ENCODE results near the gene PLAAT1.
A peak's percentile ranks its signal among the peaks of the same experiment; 100 is the strongest.

Gene PLAAT1

GRCh38 chr3:193310914-193311723 lies 70.1 kb downstream of the PLAAT1 start:
- no peak for TF ChIP-seq CTCF (IDR thresholded peaks at IDR 0.05)
- no peaks in the 10 kb centered on the region for H3K79me2 ChIP-seq
- H3K4me2 ChIP-seq (ENCODE audit: low read length) = no peak overlapping the region
- no peaks in the 10 kb centered on the region for H3K9me3 ChIP-seq (ENCODE audit: control insufficient read depth, low read length)
- no peaks in the 10 kb centered on the region for H3K36me3 ChIP-seq (ENCODE audit: control insufficient read depth, insufficient read depth, low read length)
- no peak overlapping the region for H3K27ac ChIP-seq
- no peak overlapping the region for H3K4me3 ChIP-seq (ENCODE audit: low read depth, low read length)
- no peak overlapping the region for H3K9ac ChIP-seq
- no peaks in the 10 kb centered on the region for H3K27me3 ChIP-seq (ENCODE audit: control insufficient read depth, insufficient read depth, low read length)
- H2AFZ ChIP-seq = peak overlapping the region; percentile 75
- H3K4me1 ChIP-seq = peaks cover 5% of the 10 kb centered on the region

- Histone ChIP-seq H3K27me3 (ENCODE audit: control insufficient read depth, insufficient read depth, low read length) (no peaks in the 10 kb centered on the region), H3K9me3 (ENCODE audit: control insufficient read depth, low read length) (no peaks in the 10 kb centered on the region), H3K27ac (no peak overlapping the region), H3K36me3 (ENCODE audit: control insufficient read depth, insufficient read depth, low read length) (no peaks in the 10 kb centered on the region), H3K4me1 (peaks cover 5% of the 10 kb centered on the region), H3K79me2 (no peaks in the 10 kb centered on the region), H3K9ac (no peak overlapping the region), H3K4me2 (ENCODE audit: low read length) (no peak overlapping the region), H3K4me3 (ENCODE audit: low read depth, low read length) (no peak overlapping the region), H2AFZ (no peak overlapping the region)
- no peak for TF ChIP-seq CTCF (IDR thresholded peaks at IDR 0.05)
Observed at GRCh38 chr3:193313061-193313958, 72.3 kb downstream of the PLAAT1 start.

DNA sequence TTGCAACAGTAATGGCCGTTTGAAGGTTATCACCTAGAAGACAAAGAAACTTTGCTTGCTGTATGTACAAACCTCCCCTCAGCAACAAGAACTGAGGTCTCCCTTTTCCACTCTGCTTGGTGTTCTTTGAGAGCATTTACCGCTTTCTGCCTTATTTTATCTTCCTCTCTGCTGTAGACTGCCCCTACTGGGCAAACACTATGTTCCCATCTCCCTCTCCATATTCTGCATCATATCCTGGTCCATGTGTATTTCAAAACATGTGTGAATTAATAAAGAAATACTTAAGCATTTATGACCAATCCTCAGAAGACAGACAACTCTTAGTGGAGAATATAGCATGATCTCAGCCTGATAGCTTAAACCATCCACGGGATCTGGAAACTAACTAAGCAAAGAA lies 73.1 kb downstream of the PLAAT1 start:
- H2AFZ ChIP-seq = no peak overlapping the region
- no peak overlapping the region for H3K4me2 ChIP-seq (ENCODE audit: low read length)
- no peaks in the 10 kb centered on the region for H3K36me3 ChIP-seq (ENCODE audit: control insufficient read depth, insufficient read depth, low read length)
- no peak overlapping the region for H3K9ac ChIP-seq
- H3K9me3 ChIP-seq (ENCODE audit: control insufficient read depth, low read length) = no peaks in the 10 kb centered on the region
- no peaks in the 10 kb centered on the region for H3K79me2 ChIP-seq
- no peaks in the 10 kb centered on the region for H3K27me3 ChIP-seq (ENCODE audit: control insufficient read depth, insufficient read depth, low read length)
- no peak overlapping the region for H3K4me3 ChIP-seq (ENCODE audit: low read depth, low read length)
- TF ChIP-seq CTCF (IDR thresholded peaks at IDR 0.05) = peak; percentile 7
- H3K4me1 ChIP-seq = peaks cover 5% of the 10 kb centered on the region
- no peak overlapping the region for H3K27ac ChIP-seq

DNA sequence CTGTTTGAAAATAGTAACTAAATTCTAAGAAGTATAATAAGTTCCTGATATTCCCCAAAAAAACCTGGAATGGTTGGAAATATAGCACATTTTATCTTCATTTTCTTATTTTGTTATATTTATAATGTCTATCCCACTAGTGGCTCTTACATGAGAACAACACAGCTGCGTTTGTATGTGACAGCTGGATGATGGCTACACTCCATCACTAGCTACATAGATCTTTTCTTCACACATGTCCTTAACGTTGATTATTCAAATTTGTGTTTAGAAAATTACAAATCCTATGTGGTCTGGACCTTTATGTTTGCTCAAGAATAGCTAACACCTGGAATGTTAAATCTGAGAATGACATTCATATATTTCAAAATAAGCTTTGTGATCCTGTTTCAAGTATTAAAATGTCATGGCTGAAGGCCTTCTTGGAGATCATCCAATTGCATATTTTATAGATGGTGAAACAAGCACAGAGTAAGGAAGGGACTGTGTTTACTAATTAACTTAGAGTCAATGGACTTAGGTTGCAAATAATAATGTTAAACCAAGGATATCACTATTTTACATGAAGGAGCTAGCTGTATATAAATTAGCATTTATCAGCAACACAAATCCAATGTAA lies 76.8 kb downstream of the PLAAT1 start:
- Histone ChIP-seq H3K4me2 (ENCODE audit: low read length) (no peak overlapping the region), H3K36me3 (ENCODE audit: control insufficient read depth, insufficient read depth, low read length) (no peaks in the 10 kb centered on the region), H3K27me3 (ENCODE audit: control insufficient read depth, insufficient read depth, low read length) (no peaks in the 10 kb centered on the region), H3K79me2 (no peaks in the 10 kb centered on the region), H3K9ac (no peak overlapping the region), H3K9me3 (ENCODE audit: control insufficient read depth, low read length) (no peaks in the 10 kb centered on the region), H2AFZ (no peak overlapping the region), H3K4me1 (no peaks in the 10 kb centered on the region), H3K4me3 (ENCODE audit: low read depth, low read length) (no peak overlapping the region), H3K27ac (no peak overlapping the region)
- TF ChIP-seq CTCF (IDR thresholded peaks at IDR 0.05) = no peak
